Memory B cell (primary cell): ENCODE data around the gene RPL7A.
A peak's percentile ranks its signal among the peaks of the same experiment; 100 is the strongest.
"Not testable (repeated sequence)": the region's sequence is repeated elsewhere in the genome, so short reads cannot be mapped to it uniquely, and the experiment has no call there.

Experiments
- ATAC-seq: fragments of 150-1000 bp; cut with Tn5 transposase; 2 replicates; pipeline ENCODE4 v1.10.0; 2021; ENCODE audit warnings: low read depth, mild to moderate bottlenecking, moderate library complexity
- DNase-seq, 2 donors: peaks; one replicate each; pipeline ENCODE4 v3.0.0; 2022; ENCODE audit warnings: low spot score in 2 of 2
- H3K27ac Mint-ChIP-seq: one replicate; pipeline ENCODE4 v1.8.0; 2022; ENCODE audit warnings: mild to moderate bottlenecking, moderate library complexity, mixed read lengths
- H3K27me3 Mint-ChIP-seq: one replicate; pipeline ENCODE4 v1.8.0; 2022; ENCODE audit warnings: mixed read lengths
- H3K36me3 Mint-ChIP-seq: one replicate; pipeline ENCODE4 v1.8.0; 2022; ENCODE audit warnings: mild to moderate bottlenecking, mixed read lengths
- H3K4me1 Mint-ChIP-seq: one replicate; pipeline ENCODE4 v1.8.0; 2022; ENCODE audit warnings: mixed read lengths
- H3K4me3 Mint-ChIP-seq: one replicate; pipeline ENCODE4 v1.8.0; 2022; ENCODE audit warnings: mild to moderate bottlenecking, moderate library complexity, mixed read lengths
- H3K9me3 Mint-ChIP-seq: one replicate; pipeline ENCODE4 v1.8.0; 2022; ENCODE audit warnings: mixed read lengths

The RPL7A gene

DNA sequence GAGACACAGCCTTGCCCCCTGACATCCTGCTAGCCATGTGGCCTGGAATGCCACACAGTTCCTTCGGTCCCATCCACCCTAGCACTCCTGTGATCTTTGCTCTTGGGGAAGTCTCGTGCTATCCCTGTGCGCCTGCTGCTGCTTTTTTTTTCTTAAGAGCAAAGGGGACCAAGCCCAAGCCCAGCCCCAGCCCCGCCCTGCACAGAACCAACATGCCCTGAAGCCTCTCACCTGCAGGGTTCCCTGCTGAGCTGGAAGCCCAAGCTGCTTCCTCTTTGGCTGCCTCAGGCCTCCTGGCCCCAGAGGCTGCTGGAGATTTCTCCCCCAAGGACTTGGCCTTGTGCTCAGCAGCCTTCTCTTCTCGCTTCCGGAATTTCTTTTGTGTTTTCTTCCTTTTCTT lies 13.9 kb upstream of the RPL7A start:
- Mint-ChIP-seq H3K9me3 (no peaks in the 10 kb centered on the region), H3K4me3 (no peak overlapping the region), H3K27ac (no peak overlapping the region), H3K4me1 (peaks cover 22% of the 10 kb centered on the region), H3K27me3 (no peaks in the 10 kb centered on the region), H3K36me3 (peaks cover 22% of the 10 kb centered on the region)
- ATAC-seq (no peak), DNase-seq (no peak)

DNA sequence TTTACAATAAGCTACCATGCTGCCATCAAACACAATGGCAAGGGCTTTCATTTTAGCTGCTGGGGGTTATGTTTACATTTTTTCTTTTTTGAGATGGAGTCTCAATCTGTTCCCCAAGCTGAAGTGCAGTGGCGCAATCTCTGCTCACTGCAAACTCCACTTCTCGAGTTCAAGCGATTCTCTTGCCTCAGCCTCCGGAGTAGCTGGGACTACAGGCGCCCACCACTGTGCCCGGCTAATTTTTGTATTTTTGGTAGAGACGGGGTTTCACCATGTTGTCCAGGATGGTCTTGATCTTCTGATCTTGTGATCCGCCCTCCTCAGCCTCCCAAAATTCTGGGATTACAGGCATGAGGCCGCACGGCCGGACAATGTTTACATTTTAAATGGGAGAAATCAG lies 13.1 kb upstream of the RPL7A start:
- Mint-ChIP-seq H3K4me3 (peak overlapping the region; percentile 97), H3K36me3 (peaks cover 27% of the 10 kb centered on the region), H3K4me1 (peaks cover 24% of the 10 kb centered on the region)
- not testable (repeated sequence) for H3K27me3 Mint-ChIP-seq, H3K27ac Mint-ChIP-seq, ATAC-seq, DNase-seq, H3K9me3 Mint-ChIP-seq

DNA sequence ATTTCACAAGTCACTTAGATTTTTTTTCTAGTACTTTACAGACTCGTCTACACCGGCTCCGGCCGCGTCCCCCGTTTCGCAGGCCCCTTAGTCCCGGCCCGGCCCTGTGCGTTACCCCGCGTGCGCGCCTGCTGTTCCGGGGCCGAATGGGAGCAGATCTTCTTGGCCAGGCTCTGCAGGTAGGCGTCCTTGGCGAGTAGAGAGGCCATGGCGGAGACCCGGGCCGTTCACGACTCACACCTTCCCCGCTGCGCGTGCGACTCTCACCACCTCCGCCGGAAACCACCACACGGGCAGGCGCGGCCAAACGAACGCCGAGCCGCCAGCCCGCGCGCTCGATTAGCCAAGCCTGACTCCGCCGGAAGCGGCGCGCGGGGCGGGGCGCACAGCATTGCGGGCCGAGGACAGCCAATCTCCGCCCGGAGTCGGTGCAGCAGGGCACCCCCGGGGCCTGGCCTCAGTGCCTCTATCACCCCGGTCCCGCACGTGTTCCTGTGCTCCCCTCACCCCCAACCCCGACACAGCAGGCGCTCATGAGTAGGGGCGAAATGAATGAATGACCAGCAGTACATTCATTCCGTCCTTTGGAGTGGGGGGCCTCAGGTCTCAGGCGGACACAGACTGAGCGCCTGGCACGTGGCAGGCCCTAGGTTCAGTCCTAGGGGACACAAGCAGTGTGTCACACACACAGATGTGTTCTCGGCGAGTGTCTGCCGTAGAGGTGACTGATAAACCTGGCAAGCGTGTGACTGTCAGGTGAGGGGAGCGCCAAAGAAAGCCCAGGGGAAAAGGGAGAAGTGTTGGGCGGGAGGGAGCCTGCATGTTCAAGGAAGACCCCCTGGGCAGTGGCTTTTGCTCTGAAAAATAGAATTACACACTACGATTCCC lies 11.8 kb upstream of the RPL7A start, which contains the start of gene SURF6:
Gene SURF6 (minus strand): TSS at position 265 of the 888 bp plus-strand sequence. CDS start 56 bp downstream, at position 209.
- Mint-ChIP-seq H3K4me1 (peaks cover 31% of the 10 kb centered on the region), H3K27me3 (no peaks in the 10 kb centered on the region), H3K4me3 (peak within 1 kb of the TSS; percentile 97), H3K27ac (peak within 1 kb of the TSS; percentile 93), H3K9me3 (no peaks in the 10 kb centered on the region), H3K36me3 (peaks cover 30% of the 10 kb centered on the region)
- DNase-seq (peak; percentile 88 to 89), ATAC-seq (peak; percentile 85)

DNA sequence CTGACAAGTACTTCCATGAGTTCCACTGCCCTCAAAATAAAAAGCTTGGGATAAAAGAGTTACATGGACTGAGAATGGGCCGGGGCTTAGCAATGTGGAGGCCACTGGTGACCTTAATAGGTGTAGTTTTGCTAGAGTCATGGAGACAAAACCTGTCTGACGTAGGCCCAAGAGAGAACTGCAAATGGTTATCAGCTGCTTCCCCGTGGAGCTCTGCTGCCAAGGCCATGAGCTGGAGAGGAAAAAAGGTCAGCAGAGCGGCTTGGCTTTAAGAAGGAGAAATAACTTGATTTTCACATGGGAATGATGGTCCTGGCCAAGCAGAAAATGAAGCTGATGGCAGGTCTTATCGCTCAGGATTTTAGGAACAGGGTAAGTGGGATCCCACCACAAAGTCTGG lies 8.4 kb upstream of the RPL7A start:
- DNase-seq (no peak), ATAC-seq (no peak)
- H3K4me3 Mint-ChIP-seq, result peak overlapping the region; percentile 60
- H3K36me3 Mint-ChIP-seq, result peaks cover 29% of the 10 kb centered on the region
- H3K9me3 Mint-ChIP-seq, result no peaks in the 10 kb centered on the region
- H3K4me1 Mint-ChIP-seq, result peaks cover 41% of the 10 kb centered on the region
- H3K27me3 Mint-ChIP-seq, result no peaks in the 10 kb centered on the region
- H3K27ac Mint-ChIP-seq, result peak overlapping the region; percentile 84

DNA sequence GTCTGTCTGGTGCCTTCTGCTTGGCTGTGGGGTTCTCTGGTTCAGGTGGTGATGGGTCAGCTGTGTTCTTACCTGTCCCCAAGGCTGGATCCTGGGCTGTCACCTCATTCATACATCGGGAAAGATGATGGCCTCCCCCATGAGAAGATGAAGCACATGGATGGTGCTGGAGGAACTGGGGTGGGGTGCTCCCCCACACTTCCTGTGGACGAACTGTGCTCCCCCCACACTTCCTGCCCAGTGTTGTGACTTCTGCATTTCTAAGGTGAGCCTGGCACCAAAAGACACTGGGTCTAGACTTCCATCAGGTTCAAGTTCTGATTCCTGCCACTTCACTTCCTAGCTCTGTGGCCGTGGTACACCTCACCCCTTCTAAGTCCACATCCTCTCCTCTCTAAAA lies 7.8 kb upstream of the RPL7A start:
- Mint-ChIP-seq H3K27me3 (no peaks in the 10 kb centered on the region), H3K36me3 (peaks cover 29% of the 10 kb centered on the region), H3K4me1 (peaks cover 41% of the 10 kb centered on the region), H3K4me3 (peak overlapping the region; percentile 37), H3K9me3 (no peaks in the 10 kb centered on the region), H3K27ac (peak overlapping the region; percentile 84)
- ATAC-seq, result peak; percentile 49
- no peak for DNase-seq

DNA sequence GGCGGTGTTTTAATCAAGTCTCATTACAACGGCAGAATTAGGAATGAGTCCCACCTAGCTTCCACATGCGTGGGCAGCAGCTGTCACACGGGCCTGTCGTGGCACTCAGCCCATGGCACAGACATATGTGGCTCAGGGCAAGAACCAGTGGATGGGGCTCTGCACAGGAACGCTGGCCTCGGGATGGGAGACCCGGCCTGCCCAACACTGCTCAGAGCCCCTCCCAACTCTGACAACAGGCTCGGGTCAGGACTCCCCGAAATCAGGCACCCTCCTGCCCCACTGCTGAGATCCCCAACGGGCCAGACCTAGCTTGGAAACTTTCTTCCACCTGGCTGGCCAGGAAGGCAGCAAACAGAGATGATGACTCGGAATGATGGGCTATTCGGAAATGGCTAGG lies 7.1 kb upstream of the RPL7A start:
- Mint-ChIP-seq H3K4me1 (peaks cover 37% of the 10 kb centered on the region), H3K27me3 (no peaks in the 10 kb centered on the region), H3K4me3 (peak overlapping the region; percentile 37), H3K9me3 (no peaks in the 10 kb centered on the region), H3K36me3 (peaks cover 29% of the 10 kb centered on the region), H3K27ac (peak overlapping the region; percentile 84)
- DNase-seq (no peak), ATAC-seq (no peak)

DNA sequence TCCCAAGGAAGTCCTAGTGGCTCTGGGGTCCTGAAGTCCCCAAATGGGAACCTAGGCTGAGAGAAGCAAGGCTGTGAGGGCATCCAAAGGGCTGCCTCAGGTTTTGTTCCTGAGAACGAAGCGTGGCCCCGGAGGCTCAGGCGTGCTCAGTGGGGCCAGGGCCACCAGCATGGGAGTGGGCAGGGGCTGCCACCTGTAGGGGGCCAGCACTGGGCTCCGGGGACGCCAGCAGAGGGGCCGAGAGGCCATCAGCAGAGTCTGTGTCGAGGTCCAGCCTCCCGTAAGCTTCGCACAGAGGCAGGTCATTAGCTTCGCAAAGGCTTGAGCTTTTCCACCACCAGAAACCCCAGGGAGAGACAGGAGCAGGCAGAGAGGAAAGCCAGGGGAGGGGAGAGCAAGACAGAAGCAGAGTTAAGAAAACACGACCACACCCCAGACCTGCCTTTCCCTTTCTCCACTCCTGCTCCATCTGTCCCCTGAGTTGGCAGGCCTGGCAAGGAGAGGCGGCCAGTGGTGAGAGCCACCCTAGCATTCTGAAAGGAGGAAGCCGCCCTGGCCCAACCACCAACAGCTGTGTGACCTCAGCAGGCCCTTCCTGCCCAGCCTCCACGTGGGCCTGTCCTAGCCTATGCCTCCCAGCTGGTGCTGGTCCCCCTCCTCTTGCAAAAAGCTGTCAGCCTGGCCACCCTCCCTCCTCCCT lies 6.5 kb upstream of the RPL7A start:
- H3K36me3 Mint-ChIP-seq, result peaks cover 29% of the 10 kb centered on the region
- peaks cover 37% of the 10 kb centered on the region for H3K4me1 Mint-ChIP-seq
- no peaks in the 10 kb centered on the region for H3K9me3 Mint-ChIP-seq
- no peak for ATAC-seq
- H3K4me3 Mint-ChIP-seq, result peak overlapping the region; percentile 30
- no peaks in the 10 kb centered on the region for H3K27me3 Mint-ChIP-seq
- peak overlapping the region; percentile 84 for H3K27ac Mint-ChIP-seq
- no peak for DNase-seq

DNA sequence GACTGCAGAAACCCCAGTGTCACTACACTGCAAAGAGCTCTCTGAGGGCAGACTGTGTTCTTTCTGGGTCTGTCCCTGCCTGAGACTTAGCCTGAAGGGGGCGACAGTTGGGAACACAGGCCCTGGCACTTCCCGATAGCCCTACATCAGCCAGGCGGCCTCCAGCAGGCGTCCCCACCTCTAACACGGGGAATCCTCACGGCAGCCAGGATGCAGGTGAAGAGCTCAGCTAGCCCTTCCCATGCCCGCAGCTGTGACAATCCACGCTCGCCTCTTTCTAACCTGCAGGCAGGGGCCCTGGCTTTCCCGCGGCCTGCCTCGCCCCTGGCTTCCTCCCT lies 6.0 kb upstream of the RPL7A start:
- peaks cover 42% of the 10 kb centered on the region for H3K4me1 Mint-ChIP-seq
- ATAC-seq, result no peak
- DNase-seq, result no peak
- H3K36me3 Mint-ChIP-seq, result peaks cover 31% of the 10 kb centered on the region
- no peak overlapping the region for H3K4me3 Mint-ChIP-seq
- H3K27me3 Mint-ChIP-seq, result no peaks in the 10 kb centered on the region
- peak overlapping the region; percentile 84 for H3K27ac Mint-ChIP-seq
- H3K9me3 Mint-ChIP-seq, result no peaks in the 10 kb centered on the region

DNA sequence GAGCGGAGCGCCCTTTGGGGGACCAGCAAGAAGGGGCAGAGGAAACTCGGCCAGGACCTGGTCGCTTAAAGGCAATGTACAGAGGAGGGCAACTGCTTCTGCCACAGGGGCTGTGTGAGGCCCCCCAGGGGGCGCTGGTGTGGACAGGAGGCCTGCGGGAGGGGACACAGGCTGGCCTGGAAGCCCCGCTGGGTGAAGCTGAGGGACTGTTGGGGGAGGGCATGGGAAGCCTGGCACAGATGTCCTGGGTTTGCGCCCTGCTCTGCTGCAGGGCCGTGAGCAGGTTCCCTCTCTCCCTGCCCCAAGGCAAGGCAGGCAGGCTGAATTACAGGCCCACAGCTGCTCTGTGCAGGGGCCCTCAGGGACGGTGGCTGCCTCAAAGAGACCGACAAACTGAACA lies 5.4 kb upstream of the RPL7A start:
- Mint-ChIP-seq H3K9me3 (no peaks in the 10 kb centered on the region), H3K27ac (peak overlapping the region; percentile 84), H3K4me3 (no peak overlapping the region), H3K4me1 (peaks cover 44% of the 10 kb centered on the region), H3K27me3 (no peaks in the 10 kb centered on the region), H3K36me3 (peaks cover 32% of the 10 kb centered on the region)
- ATAC-seq, result no peak
- DNase-seq, result no peak

DNA sequence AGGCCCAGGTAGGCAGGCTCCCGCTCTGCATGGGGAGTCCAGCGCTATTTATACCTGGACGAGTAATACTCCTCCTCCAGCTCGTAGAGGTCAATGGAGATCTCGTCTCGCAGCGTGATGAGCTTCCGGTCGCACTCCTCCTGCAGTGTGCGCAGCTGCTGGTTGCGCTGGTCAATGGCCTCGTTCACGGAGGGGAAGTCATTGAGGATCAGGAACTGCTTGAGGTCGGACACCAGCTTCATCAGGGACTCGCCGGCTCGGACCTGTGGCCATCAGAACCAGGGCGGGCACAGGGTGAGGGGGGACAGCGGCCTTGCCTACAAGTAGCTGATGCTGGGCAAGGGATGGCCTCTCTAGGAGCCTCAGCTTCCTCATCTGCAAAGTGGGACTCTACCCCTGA lies 3.9 kb upstream of the RPL7A start:
- H3K4me1 Mint-ChIP-seq, result peaks cover 42% of the 10 kb centered on the region
- H3K4me3 Mint-ChIP-seq, result no peak overlapping the region

DNA sequence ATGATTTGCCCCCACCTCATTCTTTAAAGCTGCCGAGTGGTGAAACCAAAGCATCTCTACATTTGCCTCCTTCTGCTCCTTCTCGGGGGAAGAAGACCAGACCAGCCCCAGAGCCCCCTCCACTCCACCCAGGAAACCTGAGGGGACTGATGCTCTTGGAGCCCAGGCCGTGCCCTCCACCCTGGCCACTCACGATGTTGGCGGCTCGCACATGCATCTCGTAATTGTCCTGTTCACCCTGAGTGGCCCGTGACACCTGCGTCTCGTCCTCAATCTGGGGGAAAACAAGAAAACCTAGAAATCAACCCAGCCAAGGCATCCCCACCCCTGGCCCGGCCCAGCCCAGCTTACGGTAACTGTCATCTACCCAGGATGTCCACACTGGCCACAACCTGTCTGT lies 3.0 kb upstream of the RPL7A start:
- no peak overlapping the region for H3K27ac Mint-ChIP-seq
- no peaks in the 10 kb centered on the region for H3K9me3 Mint-ChIP-seq
- no peaks in the 10 kb centered on the region for H3K27me3 Mint-ChIP-seq
- H3K36me3 Mint-ChIP-seq, result peaks cover 33% of the 10 kb centered on the region
- ATAC-seq (no peak), DNase-seq (no peak)
- peaks cover 40% of the 10 kb centered on the region for H3K4me1 Mint-ChIP-seq
- no peak overlapping the region for H3K4me3 Mint-ChIP-seq

More for the DNA sequence above, 3.9 kb upstream of the RPL7A start:
- Mint-ChIP-seq H3K27me3 (no peaks in the 10 kb centered on the region), H3K9me3 (no peaks in the 10 kb centered on the region), H3K36me3 (peaks cover 34% of the 10 kb centered on the region), H3K27ac (no peak overlapping the region)
- DNase-seq (no peak), ATAC-seq (no peak)

DNA sequence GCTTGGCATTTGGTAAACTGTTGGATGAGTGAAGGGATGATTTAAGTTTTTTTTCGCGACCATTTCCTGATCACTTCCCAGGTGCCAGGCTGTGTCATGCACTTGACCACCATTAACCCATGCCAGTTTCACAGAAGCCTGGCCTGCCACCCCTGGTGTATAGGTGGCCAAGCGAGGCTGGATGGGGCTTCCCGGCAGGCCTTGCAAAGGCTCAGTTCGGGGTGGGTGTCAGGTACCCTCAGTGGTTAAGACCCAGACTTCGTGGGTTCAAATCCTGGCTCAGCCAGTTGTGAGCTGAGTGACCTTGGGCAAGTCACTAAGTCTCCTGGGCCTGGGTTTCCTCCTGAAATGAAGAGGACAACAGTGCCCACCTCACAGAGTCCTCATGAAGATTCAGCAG lies 2.4 kb upstream of the RPL7A start:
- H3K4me3 Mint-ChIP-seq, result no peak overlapping the region
- no peaks in the 10 kb centered on the region for H3K27me3 Mint-ChIP-seq
- H3K9me3 Mint-ChIP-seq, result no peaks in the 10 kb centered on the region
- no peak for DNase-seq
- peaks cover 29% of the 10 kb centered on the region for H3K36me3 Mint-ChIP-seq
- ATAC-seq, result no peak
- H3K4me1 Mint-ChIP-seq, result peaks cover 34% of the 10 kb centered on the region
- H3K27ac Mint-ChIP-seq, result no peak overlapping the region

DNA sequence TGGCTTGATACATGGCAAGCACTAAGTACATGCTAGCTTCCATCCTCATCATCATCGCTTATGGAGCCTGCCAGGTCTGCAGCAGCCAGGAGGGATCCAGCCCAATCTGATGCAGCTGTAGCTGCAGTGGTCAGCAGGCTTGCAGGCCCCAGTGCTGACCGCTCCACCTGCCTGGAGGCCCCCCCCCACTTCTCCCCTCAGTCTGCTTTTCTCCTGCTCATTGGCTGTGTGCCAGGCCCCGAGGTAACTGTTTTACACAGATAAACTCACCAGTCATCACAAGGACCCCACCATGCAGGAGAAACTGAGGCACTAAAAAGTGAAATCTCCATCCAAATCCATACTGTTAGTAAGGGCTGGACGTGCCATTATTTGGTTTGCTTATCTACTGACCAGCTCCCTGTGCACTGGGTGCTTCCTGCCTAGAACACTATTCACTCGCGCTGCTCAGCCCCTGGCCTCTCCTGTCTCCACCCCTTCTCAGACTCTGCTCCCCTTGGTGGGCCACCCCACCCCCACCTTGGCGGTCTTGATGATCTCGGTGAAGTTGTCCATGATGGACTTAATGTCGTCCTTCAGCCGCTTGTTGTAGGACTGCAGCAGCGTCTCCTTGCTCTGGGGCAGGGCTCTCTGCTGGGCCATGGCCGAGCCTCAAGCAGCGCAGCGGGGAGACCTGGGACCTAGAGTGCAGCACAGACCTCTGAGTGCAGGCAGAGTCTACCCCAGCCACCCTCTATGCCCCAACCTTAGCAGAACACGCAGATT lies 1.8 kb upstream of the RPL7A start:
- ATAC-seq (no peak), DNase-seq (no peak)
- Mint-ChIP-seq H3K9me3 (no peaks in the 10 kb centered on the region), H3K27ac (peak overlapping the region; percentile 95), H3K36me3 (peaks cover 28% of the 10 kb centered on the region), H3K4me1 (peaks cover 32% of the 10 kb centered on the region), H3K27me3 (no peaks in the 10 kb centered on the region), H3K4me3 (peak overlapping the region; percentile 99)

DNA sequence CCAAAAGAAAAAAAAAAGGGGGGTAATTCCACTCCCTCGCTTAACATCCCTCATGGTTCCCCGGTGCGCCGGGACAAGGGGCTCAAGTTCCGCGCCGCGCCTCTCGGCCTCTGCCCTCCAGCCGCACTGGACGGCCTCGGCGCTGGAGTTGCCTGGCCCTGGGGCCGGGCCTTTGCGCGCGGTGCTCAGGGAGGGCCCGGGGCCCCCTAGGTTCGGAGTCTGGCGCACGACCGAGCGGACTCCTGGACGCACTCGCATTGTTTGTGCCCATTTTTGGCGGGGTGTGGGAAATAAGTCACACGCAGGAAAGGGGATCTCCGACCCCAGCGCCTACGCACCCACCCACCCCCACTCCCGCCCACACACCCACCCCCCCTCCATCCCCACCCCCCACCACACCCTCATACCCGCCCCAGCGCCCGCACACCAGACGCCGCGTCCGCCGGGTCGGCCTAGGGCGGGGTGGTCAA lies 468 bp upstream of the RPL7A start:
- DNase-seq, result peak; percentile 53 to 63
- peak overlapping the region; percentile 95 for H3K27ac Mint-ChIP-seq
- no peaks in the 10 kb centered on the region for H3K27me3 Mint-ChIP-seq
- H3K9me3 Mint-ChIP-seq, result no peaks in the 10 kb centered on the region
- peaks cover 21% of the 10 kb centered on the region for H3K4me1 Mint-ChIP-seq
- peaks cover 25% of the 10 kb centered on the region for H3K36me3 Mint-ChIP-seq
- H3K4me3 Mint-ChIP-seq, result peak overlapping the region; percentile 99
- peak; percentile 47 for ATAC-seq
